ENCODE data around the gene CYB5D1. TPM values are rescaled to one million over a fixed set of nuclear protein-coding genes. Genes with fewer than 3 reads are reported as not detected.
A peak's percentile ranks its signal among the peaks of the same experiment; 100 is the strongest.

CYB5D1 gene
- total RNA-seq, 1 experiment from 2014 or later: 4.6 TPM

GRCh38 chr17:7832431-7832830, 25.4 kb upstream of the CYB5D1 start:
- in situ Hi-C loops (cut with HindIII; ENCODE audit: low pct_unique_long_range_greater_than_20kb, low sequenced_read_pairs): no loop called here
- no peak for DNase-seq (ENCODE audit: low read depth)

- no peak for DNase-seq (ENCODE audit: low read depth)
- in situ Hi-C loops (cut with HindIII; ENCODE audit: low pct_unique_long_range_greater_than_20kb, low sequenced_read_pairs): no loop called here
These were observed 24.6 kb upstream of the CYB5D1 start for GRCh38 chr17:7833011-7833794.

GRCh38 chr17:7833795-7834541, 23.8 kb upstream of the CYB5D1 start, which contains the start of gene KDM6B:
Gene KDM6B, plus strand, starts transcription at chr17:7834217. Its CDS starts 11,338 bp downstream, at chr17:7845555.
- peak; percentile 84 for DNase-seq (ENCODE audit: low read depth)
- in situ Hi-C loops (cut with HindIII; ENCODE audit: low pct_unique_long_range_greater_than_20kb, low sequenced_read_pairs): no loop called here

- in situ Hi-C loops (cut with HindIII; ENCODE audit: low pct_unique_long_range_greater_than_20kb, low sequenced_read_pairs): no loop called here
These were observed 23.3 kb upstream of the CYB5D1 start for GRCh38 chr17:7834542-7834956.

GRCh38 chr17:7834957-7835813, 22.6 kb upstream of the CYB5D1 start:
- in situ Hi-C loops (cut with HindIII; ENCODE audit: low pct_unique_long_range_greater_than_20kb, low sequenced_read_pairs): no loop called here
- peak; percentile 98 for DNase-seq (ENCODE audit: low read depth)

More at GRCh38 chr17:7834542-7834956, 23.3 kb upstream of the CYB5D1 start:
- DNase-seq (ENCODE audit: low read depth): peak; percentile 56

- in situ Hi-C loops (cut with HindIII; ENCODE audit: low pct_unique_long_range_greater_than_20kb, low sequenced_read_pairs): no loop called here
- peak; percentile 66 for DNase-seq (ENCODE audit: low read depth)
These were observed 21.8 kb upstream of the CYB5D1 start for GRCh38 chr17:7835814-7836595.

GRCh38 chr17:7836596-7837407, 21.0 kb upstream of the CYB5D1 start:
- DNase-seq (ENCODE audit: low read depth): peak; percentile 94
- in situ Hi-C loops (cut with HindIII; ENCODE audit: low pct_unique_long_range_greater_than_20kb, low sequenced_read_pairs): no loop called here

GRCh38 chr17:7837408-7838088, 20.3 kb upstream of the CYB5D1 start:
- in situ Hi-C loops (cut with HindIII; ENCODE audit: low pct_unique_long_range_greater_than_20kb, low sequenced_read_pairs): no loop called here
- no peak for DNase-seq (ENCODE audit: low read depth)

GRCh38 chr17:7838090-7839075, 19.4 kb upstream of the CYB5D1 start:
- no peak for DNase-seq (ENCODE audit: low read depth)
- in situ Hi-C loops (cut with HindIII; ENCODE audit: low pct_unique_long_range_greater_than_20kb, low sequenced_read_pairs): no loop called here

- no peak for DNase-seq (ENCODE audit: low read depth)
- in situ Hi-C loops (cut with HindIII; ENCODE audit: low pct_unique_long_range_greater_than_20kb, low sequenced_read_pairs): no loop called here
These were observed 18.5 kb upstream of the CYB5D1 start for GRCh38 chr17:7839190-7839875.

GRCh38 chr17:7839876-7840261, 17.9 kb upstream of the CYB5D1 start:
- no peak for DNase-seq (ENCODE audit: low read depth)
- in situ Hi-C loops (cut with HindIII; ENCODE audit: low pct_unique_long_range_greater_than_20kb, low sequenced_read_pairs): no loop called here

GRCh38 chr17:7840441-7840840, 17.4 kb upstream of the CYB5D1 start:
- no peak for DNase-seq (ENCODE audit: low read depth)
- in situ Hi-C loops (cut with HindIII; ENCODE audit: low pct_unique_long_range_greater_than_20kb, low sequenced_read_pairs): no loop called here

- in situ Hi-C loops (cut with HindIII; ENCODE audit: low pct_unique_long_range_greater_than_20kb, low sequenced_read_pairs): no loop called here
- DNase-seq (ENCODE audit: low read depth): no peak
These were observed 16.9 kb upstream of the CYB5D1 start for GRCh38 chr17:7840875-7841274.

- in situ Hi-C loops (cut with HindIII; ENCODE audit: low pct_unique_long_range_greater_than_20kb, low sequenced_read_pairs): no loop called here
- no peak for DNase-seq (ENCODE audit: low read depth)
These were observed 16.3 kb upstream of the CYB5D1 start for GRCh38 chr17:7841396-7841914.

GRCh38 chr17:7841915-7842379, 15.9 kb upstream of the CYB5D1 start:
- DNase-seq (ENCODE audit: low read depth): peak; percentile 81
- in situ Hi-C loops (cut with HindIII; ENCODE audit: low pct_unique_long_range_greater_than_20kb, low sequenced_read_pairs): no loop called here

Measured in Caki2 (cell line).